A549 treated with DMSO at 1 μM for 4 hours (cell line): ENCODE measurements around the gene UBALD1. TPM values are rescaled to one million over a fixed set of nuclear protein-coding genes. Genes with fewer than 3 reads are reported as not detected.

ENCODE experiments used
- total RNA-seq: library from RNA; stranded (reverse); fragments of 200-300 nt; extraction: Qiagen RNA extraction; gene quantifications from 5 replicates; pipeline ENCODE4 v1.2.3, GENCODE V29; 2022; ENCODE audit warnings: low read depth

Gene UBALD1
- total RNA-seq = 38.6 to 62.1 TPM (median 52.4 TPM) in 5 replicates

DNA sequence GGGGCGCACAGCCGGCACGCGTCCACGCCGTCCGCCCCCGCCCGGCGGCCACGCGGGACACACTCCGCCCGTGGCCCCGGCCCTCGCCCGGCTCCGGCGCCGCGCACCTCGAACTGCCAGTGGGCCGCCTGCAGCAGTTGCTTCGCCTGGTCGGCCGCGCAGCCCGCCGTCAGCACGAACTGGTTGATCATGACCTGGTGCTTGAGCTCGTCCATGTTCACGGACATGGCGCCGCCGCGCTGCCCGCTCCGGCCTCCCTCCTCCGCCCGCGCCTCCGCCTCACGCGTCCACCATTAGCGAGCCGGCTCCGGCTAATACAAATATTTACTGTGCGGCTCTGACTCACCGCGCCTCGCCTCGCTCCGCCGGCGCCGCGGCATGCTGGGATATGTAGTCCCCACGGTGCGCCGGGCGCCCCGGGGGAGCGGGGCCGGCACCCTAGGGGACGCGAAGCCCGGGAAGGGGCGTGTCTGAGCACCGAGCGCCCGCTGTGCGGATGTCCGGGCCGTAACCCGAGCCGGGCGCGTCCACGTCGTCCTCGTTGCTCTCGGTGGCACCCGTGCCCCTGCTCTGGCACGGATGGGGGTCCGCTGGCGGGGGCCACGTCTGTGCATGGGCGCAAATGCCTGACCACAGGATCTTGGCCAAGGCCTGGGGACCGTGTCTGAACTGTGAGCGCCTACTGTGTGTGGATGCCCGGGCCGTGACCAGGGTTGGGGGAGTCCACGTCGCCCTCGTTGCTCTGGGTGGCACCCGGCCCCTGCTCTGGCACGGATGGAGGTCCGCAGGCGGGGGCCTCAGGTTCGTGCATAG is at the start of gene UBALD1:
Gene UBALD1 (minus strand): TSS at position 318 of the 813 bp plus-strand sequence. CDS start 91 bp downstream, at position 227.

DNA sequence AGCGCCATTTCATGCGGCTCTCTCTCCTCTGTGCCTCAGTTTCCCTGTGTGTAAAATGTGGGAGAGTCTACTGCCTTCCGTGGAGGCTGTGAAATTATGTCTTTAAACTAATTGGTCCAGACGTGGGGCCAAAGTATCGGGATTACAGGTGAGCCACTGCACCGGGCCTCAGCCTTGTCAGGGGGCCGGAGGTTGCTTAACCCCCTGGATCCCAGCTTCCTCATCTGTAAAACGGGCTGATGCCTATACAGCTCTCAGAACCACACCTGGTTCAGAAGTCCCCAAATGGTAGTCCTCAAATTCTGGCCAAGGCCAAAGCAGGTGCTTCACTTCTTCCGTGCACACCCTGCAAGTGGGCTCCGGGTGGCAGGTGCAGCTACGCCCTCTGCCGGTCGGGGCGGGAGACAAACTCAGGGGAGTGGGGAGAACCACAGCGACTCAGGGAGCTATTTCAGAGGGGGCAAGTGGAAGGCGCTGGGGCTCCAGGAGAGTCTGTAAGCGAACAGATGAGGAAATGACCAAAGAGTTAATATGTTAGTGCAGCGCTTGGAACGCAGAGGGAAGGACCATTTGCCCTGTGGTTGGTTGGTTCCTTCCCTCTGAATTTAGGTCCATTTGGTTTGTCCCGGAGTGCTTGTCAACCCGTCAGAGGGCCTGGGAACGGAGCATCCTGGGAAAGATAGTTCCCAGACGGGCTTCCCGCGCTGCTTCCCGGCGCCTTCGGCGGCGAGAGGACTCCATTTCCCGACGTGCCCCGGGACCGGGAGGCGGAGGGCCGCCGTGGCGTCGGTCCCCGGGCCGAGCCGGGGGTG is 9.5 kb upstream of the UBALD1 start, which contains the start of gene MGRN1:
Gene MGRN1 (plus strand): TSS at position 812 of the 812 bp plus-strand sequence. CDS start 135 bp downstream, outside the sequence.

Other genes starting within 250 kb of the UBALD1 start
- 7.7 to 9.4 TPM (median 8.3 TPM) in 5 replicates for gene VASN, start 243.0 kb downstream of the UBALD1 start, total RNA-seq
- gene CORO7, start 198.3 kb downstream of the UBALD1 start, total RNA-seq = 13.8 to 15.7 TPM (median 14.8 TPM) in 5 replicates
- gene DNAJA3, start 189.0 kb downstream of the UBALD1 start, total RNA-seq = 60.7 to 81.7 TPM (median 78.2 TPM) in 5 replicates
- 41.4 to 49.9 TPM (median 44.9 TPM) in 5 replicates for gene NMRAL1, start 140.3 kb downstream of the UBALD1 start, total RNA-seq
- 51.0 to 60.9 TPM (median 56.8 TPM) in 5 replicates for gene HMOX2, start 138.5 kb downstream of the UBALD1 start, total RNA-seq
- 8.0 to 12.2 TPM (median 10.7 TPM) in 5 replicates for gene CDIP1, start 76.1 kb downstream of the UBALD1 start, total RNA-seq
- gene C16orf96, start 58.5 kb downstream of the UBALD1 start, total RNA-seq = not detected in 5 replicates
- gene MGRN1, start 9.9 kb upstream of the UBALD1 start, total RNA-seq = 36.8 to 44.4 TPM (median 39.7 TPM) in 5 replicates
- 17.3 to 25.8 TPM (median 22.0 TPM) in 5 replicates for gene NUDT16L1, start 78.7 kb upstream of the UBALD1 start, total RNA-seq
- 20.8 to 27.7 TPM (median 26.1 TPM) in 5 replicates for gene ANKS3, start 119.4 kb upstream of the UBALD1 start, total RNA-seq
- 0.46 to 1.6 TPM (median 1.2 TPM) in 5 replicates for gene DNAAF8, start 119.6 kb upstream of the UBALD1 start, total RNA-seq
- 7.6 to 9.8 TPM (median 8.7 TPM) in 5 replicates for gene ZNF500, start 152.3 kb upstream of the UBALD1 start, total RNA-seq
- not detected in 5 replicates for gene SEPTIN12, start 173.5 kb upstream of the UBALD1 start, total RNA-seq
- gene SMIM22, start 180.5 kb upstream of the UBALD1 start, total RNA-seq = 0.38 TPM in 1 of 5 replicates, not detected in the others
- 8.9 to 16.1 TPM (median 12.1 TPM) in 5 replicates for gene ROGDI, start 187.7 kb upstream of the UBALD1 start, total RNA-seq
- 37.2 to 47.5 TPM (median 43.6 TPM) in 5 replicates for gene GLYR1, start 232.4 kb upstream of the UBALD1 start, total RNA-seq
- 26.9 to 31.5 TPM (median 30.2 TPM) in 5 replicates for gene UBN1, start 232.6 kb upstream of the UBALD1 start, total RNA-seq